ENCODE measurements around the gene ATXN1.
A peak's percentile ranks its signal among the peaks of the same experiment; 100 is the strongest.

ATXN1 gene

GRCh38 chr6:16258709-16259075 lies 502.6 kb downstream of the ATXN1 start:
- no peak for TF ChIP-seq CTCF (IDR thresholded peaks at IDR 0.05)
- Histone ChIP-seq H3K4me1 (peaks cover 0 to 14% (median 9%) of the 10 kb centered on the region in 4 donors), H3K36me3 (peaks cover 12 to 31% (median 19%) of the 10 kb centered on the region in 3 donors), H3K9me3 (no peaks in the 10 kb centered on the region), H3K4me3 (no peak overlapping the region), H3K27me3 (no peaks in the 10 kb centered on the region), H3K27ac (peak overlapping the region; percentile 50 to 68)
- intact Hi-C loops (cut with DNase I; ENCODE audit: low total_unique reads): no loop called here
- DNase-seq: no peak

- H3K4me1 ChIP-seq: peaks cover 0 to 14% (median 9%) of the 10 kb centered on the region in 4 donors
- no peaks in the 10 kb centered on the region for H3K9me3 ChIP-seq
- peak in 1 of 2 donors; percentile 71 for DNase-seq
- intact Hi-C loops (cut with DNase I; ENCODE audit: low total_unique reads): no loop called here
- TF ChIP-seq CTCF (IDR thresholded peaks at IDR 0.05): no peak
- H3K27ac ChIP-seq: peak overlapping the region; percentile 50 to 68
- H3K4me3 ChIP-seq: no peak overlapping the region
- H3K36me3 ChIP-seq: peaks cover 12 to 31% (median 21%) of the 10 kb centered on the region in 3 donors
- no peaks in the 10 kb centered on the region for H3K27me3 ChIP-seq
These were observed 503.1 kb downstream of the ATXN1 start for GRCh38 chr6:16257999-16258708.

- H3K36me3 ChIP-seq: peaks cover 12 to 33% (median 31%) of the 10 kb centered on the region in 3 donors
- no peak overlapping the region for H3K27ac ChIP-seq
- TF ChIP-seq CTCF (IDR thresholded peaks at IDR 0.05): no peak
These were observed 504.5 kb downstream of the ATXN1 start for GRCh38 chr6:16256781-16257180.

GRCh38 chr6:16254535-16254934 lies 506.7 kb downstream of the ATXN1 start:
- H3K27ac ChIP-seq: no peak overlapping the region
- peaks cover 0 to 14% (median 9%) of the 10 kb centered on the region in 4 donors for H3K4me1 ChIP-seq
- H3K27me3 ChIP-seq: no peaks in the 10 kb centered on the region
- TF ChIP-seq CTCF (IDR thresholded peaks at IDR 0.05): no peak
- DNase-seq: peak in 1 of 2 donors; percentile 5
- peaks cover 31 to 52% (median 51%) of the 10 kb centered on the region in 3 donors for H3K36me3 ChIP-seq
- intact Hi-C loops (cut with DNase I; ENCODE audit: low total_unique reads): no loop called here
- no peak overlapping the region for H3K4me3 ChIP-seq
- no peaks in the 10 kb centered on the region for H3K9me3 ChIP-seq

More at GRCh38 chr6:16256781-16257180, 504.5 kb downstream of the ATXN1 start:
- H3K27me3 ChIP-seq: no peaks in the 10 kb centered on the region
- peaks cover 0 to 14% (median 9%) of the 10 kb centered on the region in 4 donors for H3K4me1 ChIP-seq
- no peak for DNase-seq
- intact Hi-C loops (cut with DNase I; ENCODE audit: low total_unique reads): no loop called here
- no peaks in the 10 kb centered on the region for H3K9me3 ChIP-seq
- no peak overlapping the region for H3K4me3 ChIP-seq

GRCh38 chr6:16253399-16254144 lies 507.7 kb downstream of the ATXN1 start:
- Histone ChIP-seq H3K4me1 (peaks cover 0 to 9% (median 6%) of the 10 kb centered on the region in 4 donors), H3K27ac (no peak overlapping the region), H3K4me3 (no peak overlapping the region), H3K36me3 (peaks cover 34 to 52% (median 51%) of the 10 kb centered on the region in 3 donors), H3K9me3 (no peaks in the 10 kb centered on the region), H3K27me3 (no peaks in the 10 kb centered on the region)
- no peak for TF ChIP-seq CTCF (IDR thresholded peaks at IDR 0.05)
- intact Hi-C loops (cut with DNase I; ENCODE audit: low total_unique reads): no loop called here
- DNase-seq: peak in 1 of 2 donors; percentile 33

All from tibial artery (tissue), 4 donors.